A549 (cell line): Measurements from ENCODE around the gene TCF4.

Source experiments
- BHLHE40 ChIP-seq: IDR thresholded peaks from 2 replicates; pipeline ENCODE4 v1.6.1; 2012; ENCODE audit warnings: low read depth, low read length, inconsistent platforms
- EP300 ChIP-seq, 2 experiments: fragments of >200 bp; sonication (Bioruptor Twin); formaldehyde crosslinking; IDR thresholded peaks; 2 replicates in 1 of 2; 3 replicates in 1 of 2; pipeline ENCODE4 v1.6.1; 2016 to 2017
- FOSB ChIP-seq: fragments of 250-450 bp; sonication (Bioruptor Pico); IDR thresholded peaks from 2 replicates; pipeline ENCODE4 v1.5.0; 2020; ENCODE audit warnings: mild to moderate bottlenecking, moderate library complexity
- MAZ ChIP-seq: fragments of 150-350 bp; IDR thresholded peaks from 2 replicates; pipeline ENCODE4 v1.6.1; 2014; ENCODE audit warnings: antibody characterized with exemption, low read depth, low read length, borderline replicate concordance
- POLR2A ChIP-seq: IDR thresholded peaks from 2 replicates; pipeline ENCODE4 v1.6.1; 2012; ENCODE audit warnings: mild to moderate bottlenecking, low read length
- RAD21 ChIP-seq, 2 experiments: fragments of >200 bp in 1 of 2; sonication (Bioruptor Twin) in 1 of 2; formaldehyde crosslinking in 1 of 2; IDR thresholded peaks in 1 of 2; conservative IDR thresholded peaks in 1 of 2; 2 replicates in 1 of 2; 3 replicates in 1 of 2; pipeline ENCODE4 v1.6.1; 2012 to 2018; ENCODE audit warnings: inconsistent platforms in 1 of 2
- SMC3 ChIP-seq: fragments of >200 bp; sonication (Bioruptor Twin); formaldehyde crosslinking; IDR thresholded peaks from 3 replicates; pipeline ENCODE4 v1.6.1; 2018; ENCODE audit warnings: inconsistent platforms
- TF ChIP-seq, protein P1 (sequence below): fragments of >200 bp; sonication (Bioruptor Twin); formaldehyde crosslinking; IDR thresholded peaks from 3 replicates; pipeline ENCODE4 v1.5.1; 2016
- TF ChIP-seq, protein P2 (sequence below): IDR thresholded peaks from 2 replicates; pipeline ENCODE4 v1.6.1; 2012
- TF ChIP-seq, protein P3 (sequence below): fragments of 450-650 bp; IDR thresholded peaks from 2 replicates; pipeline ENCODE4 v1.6.1; 2014; ENCODE audit warnings: antibody characterized with exemption

DNA sequence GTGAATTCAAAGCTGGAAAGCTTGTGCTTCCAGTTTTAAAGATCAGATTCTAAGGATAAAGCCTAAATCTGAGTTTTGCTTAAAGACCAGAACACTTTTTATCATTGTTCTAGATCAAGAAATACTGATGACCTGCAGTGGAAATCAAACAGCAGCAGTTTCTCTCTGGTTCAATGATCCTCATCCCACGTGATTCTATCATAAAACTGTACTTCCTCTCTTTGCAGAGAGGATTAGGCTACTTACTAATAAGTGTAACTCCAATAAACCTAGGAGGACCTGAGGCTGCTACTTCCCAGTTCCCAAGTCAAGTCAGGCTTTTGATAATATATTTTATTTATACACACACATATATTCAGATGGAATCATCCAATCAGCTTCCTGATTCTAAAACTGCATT is 81.9 kb downstream of the TCF4 start:
- TF ChIP-seq, protein P1, sequence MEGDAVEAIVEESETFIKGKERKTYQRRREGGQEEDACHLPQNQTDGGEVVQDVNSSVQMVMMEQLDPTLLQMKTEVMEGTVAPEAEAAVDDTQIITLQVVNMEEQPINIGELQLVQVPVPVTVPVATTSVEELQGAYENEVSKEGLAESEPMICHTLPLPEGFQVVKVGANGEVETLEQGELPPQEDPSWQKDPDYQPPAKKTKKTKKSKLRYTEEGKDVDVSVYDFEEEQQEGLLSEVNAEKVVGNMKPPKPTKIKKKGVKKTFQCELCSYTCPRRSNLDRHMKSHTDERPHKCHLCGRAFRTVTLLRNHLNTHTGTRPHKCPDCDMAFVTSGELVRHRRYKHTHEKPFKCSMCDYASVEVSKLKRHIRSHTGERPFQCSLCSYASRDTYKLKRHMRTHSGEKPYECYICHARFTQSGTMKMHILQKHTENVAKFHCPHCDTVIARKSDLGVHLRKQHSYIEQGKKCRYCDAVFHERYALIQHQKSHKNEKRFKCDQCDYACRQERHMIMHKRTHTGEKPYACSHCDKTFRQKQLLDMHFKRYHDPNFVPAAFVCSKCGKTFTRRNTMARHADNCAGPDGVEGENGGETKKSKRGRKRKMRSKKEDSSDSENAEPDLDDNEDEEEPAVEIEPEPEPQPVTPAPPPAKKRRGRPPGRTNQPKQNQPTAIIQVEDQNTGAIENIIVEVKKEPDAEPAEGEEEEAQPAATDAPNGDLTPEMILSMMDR: no peak
- TF ChIP-seq BHLHE40: no peak
- TF ChIP-seq FOSB (CRISPR knock-in tag): no peak
- no peak for TF ChIP-seq SMC3
- TF ChIP-seq, protein P2, sequence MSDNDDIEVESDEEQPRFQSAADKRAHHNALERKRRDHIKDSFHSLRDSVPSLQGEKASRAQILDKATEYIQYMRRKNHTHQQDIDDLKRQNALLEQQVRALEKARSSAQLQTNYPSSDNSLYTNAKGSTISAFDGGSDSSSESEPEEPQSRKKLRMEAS: no peak
- TF ChIP-seq RAD21 (conservative IDR thresholded peaks at IDR 0.05 in 1 of 2, IDR thresholded peaks at IDR 0.05 in 1 of 2): no peak
- no peak for TF ChIP-seq EP300 (IDR thresholded peaks at IDR 0.05)
- TF ChIP-seq, protein P3, sequence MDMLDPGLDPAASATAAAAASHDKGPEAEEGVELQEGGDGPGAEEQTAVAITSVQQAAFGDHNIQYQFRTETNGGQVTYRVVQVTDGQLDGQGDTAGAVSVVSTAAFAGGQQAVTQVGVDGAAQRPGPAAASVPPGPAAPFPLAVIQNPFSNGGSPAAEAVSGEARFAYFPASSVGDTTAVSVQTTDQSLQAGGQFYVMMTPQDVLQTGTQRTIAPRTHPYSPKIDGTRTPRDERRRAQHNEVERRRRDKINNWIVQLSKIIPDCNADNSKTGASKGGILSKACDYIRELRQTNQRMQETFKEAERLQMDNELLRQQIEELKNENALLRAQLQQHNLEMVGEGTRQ: no peak
- no peak for TF ChIP-seq MAZ
- no peak for TF ChIP-seq POLR2A
